RWPE1 (cell line): ENCODE data around the gene ARHGAP33.

ENCODE experiments used
- CTCF ChIA-PET: fragments of 350-600 bp; sonication (Branson Sonifier 250); formaldehyde crosslinking; extraction: SDS; loops from one replicate; lab custom pipeline; 2021; lab: Yijun Ruan, JAX
- POLR2A ChIA-PET: fragments of 400-600 bp; formaldehyde crosslinking; extraction: SDS; loops from one replicate; lab custom pipeline; 2020; ENCODE audit warnings: antibody characterized with exemption; ENCODE audit not compliant: low non-redundant PET; lab: Yijun Ruan, JAX
- DNase-seq: peaks from one replicate; pipeline ENCODE4 v3.0.0; 2012; ENCODE audit warnings: low spot score
- H3K27ac ChIP-seq: fragments of 450-650 bp; 2 replicates; pipeline ENCODE4 v1.5.1; 2017
- CTCF ChIP-seq: fragments of 450-650 bp; conservative IDR thresholded peaks from 2 replicates; pipeline ENCODE4 v1.5.1; 2017; ENCODE audit warnings: low read depth, mild to moderate bottlenecking

The ARHGAP33 gene

GRCh38 chr19:35734889-35735288 is 40.5 kb upstream of the ARHGAP33 start:
- no peak for TF ChIP-seq CTCF
- ChIA-PET POLR2A (no interaction called here), CTCF (interaction anchor here (0.6 kb wide), 1 partner anchor 13 kb away, joined by 3 read pairs; the partner anchor contains the start of gene LIN37)
- DNase-seq, result no peak
- peak overlapping the region; percentile 32 for H3K27ac ChIP-seq

DNA sequence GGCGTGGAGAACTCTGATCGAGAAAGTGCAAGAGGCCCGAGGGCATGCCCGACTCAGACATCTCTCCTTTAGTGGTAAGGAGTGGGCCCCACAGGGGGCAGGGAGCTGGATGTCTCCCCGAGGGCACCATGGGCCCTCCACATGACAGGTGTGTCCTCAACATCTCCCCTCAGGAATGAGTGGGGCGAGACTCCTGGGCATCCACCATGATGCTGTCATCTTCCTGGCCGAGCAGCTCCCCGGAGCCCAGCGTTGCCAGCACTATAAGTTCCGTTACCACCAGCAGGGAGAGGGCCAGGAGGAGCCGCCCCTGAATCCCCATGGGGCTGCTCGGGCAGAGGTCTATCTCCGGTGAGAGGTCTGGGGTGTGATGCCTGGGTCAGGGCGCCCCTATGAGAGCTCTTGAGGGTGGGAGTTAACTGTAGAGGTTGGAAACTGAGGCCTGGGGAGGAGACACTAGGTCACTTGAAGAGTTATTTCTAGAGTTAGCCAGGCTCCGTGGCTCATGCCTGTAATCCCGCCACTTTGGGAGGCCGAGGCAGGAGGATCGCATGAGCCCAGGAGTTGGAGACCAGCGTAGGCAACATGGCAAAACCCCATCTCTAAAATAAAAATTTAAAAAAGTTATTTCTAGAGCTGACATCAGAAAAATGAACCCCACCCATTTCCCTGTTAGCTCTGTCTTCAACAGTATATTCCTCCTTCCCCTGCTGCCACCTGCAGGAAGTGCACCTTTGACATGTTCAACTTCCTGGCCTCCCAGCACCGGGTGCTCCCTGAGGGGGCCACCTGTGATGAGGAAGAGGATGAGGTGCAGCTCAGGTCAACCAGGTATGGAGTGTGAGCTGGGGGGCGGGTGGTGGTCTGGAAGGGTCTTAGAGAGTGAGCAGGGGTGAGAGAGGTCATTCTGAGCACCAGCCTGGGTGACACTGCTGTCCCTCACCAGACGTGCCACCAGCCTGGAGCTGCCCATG is 38.2 kb upstream of the ARHGAP33 start:
- POLR2A ChIA-PET, result interaction anchor here (0.7 kb wide), 2 partner anchors 11 to 36 kb away, joined by 3 to 4 read pairs; partner anchors contain the start of gene LIN37
- peak overlapping the region; percentile 87 for H3K27ac ChIP-seq
- TF ChIP-seq CTCF, result 0 out of 2 replicates have a peak, but pooled peaks have one; percentile 13
- CTCF ChIA-PET, result interaction anchor here (0.8 kb wide), 1 partner anchor 44 kb away, joined by 3 read pairs; no protein-coding TSS in a partner anchor
- DNase-seq, result no peak

DNA sequence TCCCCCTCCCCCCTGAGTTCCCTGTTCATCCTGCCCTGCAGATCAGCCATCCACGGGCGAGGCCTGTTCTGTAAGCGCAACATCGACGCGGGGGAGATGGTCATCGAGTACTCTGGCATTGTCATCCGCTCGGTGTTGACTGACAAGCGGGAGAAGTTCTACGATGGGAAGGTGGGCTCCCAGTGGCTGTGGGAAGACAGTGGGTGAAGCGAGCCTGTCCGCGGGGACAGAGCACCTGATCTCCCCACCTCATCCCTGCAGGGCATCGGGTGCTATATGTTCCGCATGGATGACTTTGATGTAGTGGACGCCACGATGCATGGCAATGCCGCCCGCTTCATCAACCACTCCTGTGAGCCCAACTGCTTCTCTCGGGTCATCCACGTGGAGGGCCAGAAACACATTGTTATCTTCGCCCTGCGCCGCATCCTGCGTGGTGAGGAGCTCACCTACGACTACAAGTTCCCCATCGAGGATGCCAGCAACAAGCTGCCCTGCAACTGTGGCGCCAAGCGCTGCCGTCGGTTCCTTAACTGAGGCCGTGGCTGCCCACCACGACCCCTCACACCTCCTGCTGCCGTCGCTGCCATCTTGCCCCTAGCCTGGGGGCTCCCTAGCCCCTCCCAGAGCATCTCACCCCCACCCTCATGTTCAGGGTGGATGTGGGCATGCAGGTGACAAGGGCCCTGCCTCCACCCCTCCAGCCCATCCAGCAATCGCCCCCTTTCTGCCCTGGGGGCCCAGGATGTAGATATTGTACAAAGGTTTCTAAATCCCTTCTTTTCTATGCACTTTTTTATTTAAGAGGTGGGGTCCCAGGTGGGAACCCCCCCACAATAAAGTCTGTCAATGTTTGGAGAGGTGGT is 37.1 kb upstream of the ARHGAP33 start:
- CTCF ChIA-PET, result no interaction called here
- POLR2A ChIA-PET, result no interaction called here
- no peak for TF ChIP-seq CTCF
- peak overlapping the region; percentile 87 for H3K27ac ChIP-seq
- DNase-seq, result no peak

- TF ChIP-seq CTCF, result no peak
- DNase-seq, result no peak
- H3K27ac ChIP-seq, result peak overlapping the region; percentile 87
- ChIA-PET CTCF (no interaction called here), POLR2A (no interaction called here)
Observed at GRCh38 chr19:35738887-35739229, 36.5 kb upstream of the ARHGAP33 start.

GRCh38 chr19:35739275-35740107 is 35.9 kb upstream of the ARHGAP33 start:
- peak overlapping the region; percentile 87 for H3K27ac ChIP-seq
- ChIA-PET POLR2A (interaction anchor here (1.4 kb wide), 1 partner anchor 21 kb away, joined by 4 read pairs; no protein-coding TSS in a partner anchor), CTCF (no interaction called here)
- TF ChIP-seq CTCF, result no peak
- no peak for DNase-seq
